ENCODE results near the gene RNF40.
"Not testable (repeated sequence)": the region's sequence is repeated elsewhere in the genome, so short reads cannot be mapped to it uniquely, and the experiment has no call there.

Gene RNF40

GRCh38 chr16:30785126-30786106 lies 23.3 kb downstream of the RNF40 start:
- DNase-seq, result no peak

- DNase-seq, result no peak
Measured at GRCh38 chr16:30786115-30786935, 24.2 kb downstream of the RNF40 start.

DNA sequence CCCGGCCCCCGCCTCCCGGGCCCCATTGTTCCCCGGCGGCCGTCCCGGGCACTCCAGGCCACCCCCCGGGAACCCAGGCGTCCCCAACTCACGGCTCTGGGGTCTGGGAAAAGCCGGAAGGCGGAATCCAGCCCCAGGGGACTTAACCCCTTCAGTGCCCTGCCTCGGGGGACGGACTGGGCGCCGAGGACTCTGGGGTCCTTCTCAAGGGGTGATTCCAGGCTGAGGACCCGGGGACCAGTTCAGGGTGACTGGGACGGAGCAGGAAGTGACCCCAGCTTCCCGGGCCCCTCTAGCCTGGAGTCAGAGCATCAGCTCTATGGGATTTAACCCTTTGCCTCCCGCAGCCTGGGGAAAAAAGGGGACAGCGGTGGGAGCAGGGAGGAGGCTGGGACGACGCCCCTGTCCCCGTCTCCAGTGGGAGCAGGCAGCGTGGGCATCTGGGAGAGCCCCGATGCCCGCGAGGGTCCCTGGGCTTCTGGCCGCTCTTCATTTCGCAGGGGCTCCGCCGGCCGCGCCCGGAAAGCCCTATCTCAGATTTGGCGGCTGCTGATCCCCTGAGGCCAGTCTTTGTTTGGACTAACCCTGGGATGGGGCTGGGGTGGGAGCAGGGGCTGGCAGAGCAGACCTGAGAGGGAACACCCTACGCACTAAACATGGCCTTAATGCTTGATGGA lies 25.0 kb downstream of the RNF40 start, which contains the start of gene ZNF629:
Gene ZNF629, minus strand, starts transcription at position 270 of the 677 bp plus-strand sequence. CDS start 2,723 bp downstream, outside the sequence.
- peak; percentile 25 for DNase-seq

- no peak for DNase-seq
Measured at GRCh38 chr16:30787613-30788378, 25.7 kb downstream of the RNF40 start.

DNA sequence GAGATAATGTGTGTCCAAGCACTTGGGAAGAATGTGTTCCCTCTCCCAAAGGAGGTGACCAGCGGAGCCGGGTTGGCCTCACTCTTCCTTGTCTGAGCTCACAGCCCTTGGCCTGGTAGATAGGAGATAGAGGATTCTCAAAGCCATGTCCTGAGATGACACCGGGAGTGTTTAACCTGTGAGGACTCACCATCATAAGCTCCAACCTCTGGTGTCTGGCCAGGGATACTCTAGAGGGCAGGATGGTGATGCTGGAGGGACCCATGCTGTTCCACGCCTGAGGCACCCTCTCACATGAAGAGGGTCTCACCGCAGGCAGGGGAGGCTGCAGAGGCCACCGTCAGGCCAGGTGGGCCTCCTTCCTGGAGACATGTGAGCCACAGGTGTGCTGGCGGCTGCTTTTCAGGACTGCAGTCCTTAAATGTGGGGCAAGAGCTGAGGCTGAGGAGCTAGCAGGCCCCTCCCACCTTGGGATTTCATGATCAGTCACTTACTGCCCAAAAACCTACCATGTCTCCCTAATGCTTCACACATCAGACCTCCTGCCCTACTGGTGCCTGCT lies 31.5 kb downstream of the RNF40 start:
- DNase-seq, result no peak

DNA sequence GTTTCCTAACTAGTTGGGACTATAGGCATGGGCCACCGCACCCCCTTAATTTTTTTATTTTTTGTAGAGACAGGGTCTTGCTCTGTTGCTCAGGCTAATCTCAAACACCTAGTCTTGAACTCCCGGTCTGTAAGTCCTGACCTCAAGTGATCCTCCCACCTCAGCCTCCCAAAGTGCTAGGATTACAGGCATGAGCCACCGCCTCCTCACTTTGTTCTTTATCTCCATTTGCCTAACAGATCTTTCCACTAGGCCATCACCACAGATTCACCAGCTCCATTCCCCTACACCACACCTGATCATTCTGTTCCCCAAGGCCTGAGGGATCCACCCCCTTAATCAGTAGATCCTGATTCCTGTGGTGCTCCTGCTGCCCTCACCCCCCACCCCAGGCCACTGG lies 32.5 kb downstream of the RNF40 start:
- DNase-seq, result no peak

- no peak for DNase-seq
Measured at GRCh38 chr16:30797670-30798309, 35.7 kb downstream of the RNF40 start.

- no peak for DNase-seq
Measured at GRCh38 chr16:30802936-30803335, 40.8 kb downstream of the RNF40 start.

DNA sequence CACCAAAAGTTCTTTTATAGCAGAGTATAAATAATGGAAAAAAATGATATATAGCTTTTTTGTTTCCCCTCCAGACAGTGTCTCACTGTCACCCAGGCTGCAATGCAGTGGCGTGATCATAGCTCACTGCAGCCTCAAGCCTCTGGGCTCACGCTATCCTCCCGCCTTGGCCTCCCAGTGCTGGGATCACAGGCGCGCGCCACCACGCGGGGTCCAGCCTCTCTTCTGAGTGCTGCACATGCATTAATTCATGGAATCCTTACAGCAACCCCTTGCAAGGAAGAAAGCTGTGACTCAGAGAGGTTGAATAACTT lies 42.9 kb downstream of the RNF40 start:
- DNase-seq, result no peak

DNA sequence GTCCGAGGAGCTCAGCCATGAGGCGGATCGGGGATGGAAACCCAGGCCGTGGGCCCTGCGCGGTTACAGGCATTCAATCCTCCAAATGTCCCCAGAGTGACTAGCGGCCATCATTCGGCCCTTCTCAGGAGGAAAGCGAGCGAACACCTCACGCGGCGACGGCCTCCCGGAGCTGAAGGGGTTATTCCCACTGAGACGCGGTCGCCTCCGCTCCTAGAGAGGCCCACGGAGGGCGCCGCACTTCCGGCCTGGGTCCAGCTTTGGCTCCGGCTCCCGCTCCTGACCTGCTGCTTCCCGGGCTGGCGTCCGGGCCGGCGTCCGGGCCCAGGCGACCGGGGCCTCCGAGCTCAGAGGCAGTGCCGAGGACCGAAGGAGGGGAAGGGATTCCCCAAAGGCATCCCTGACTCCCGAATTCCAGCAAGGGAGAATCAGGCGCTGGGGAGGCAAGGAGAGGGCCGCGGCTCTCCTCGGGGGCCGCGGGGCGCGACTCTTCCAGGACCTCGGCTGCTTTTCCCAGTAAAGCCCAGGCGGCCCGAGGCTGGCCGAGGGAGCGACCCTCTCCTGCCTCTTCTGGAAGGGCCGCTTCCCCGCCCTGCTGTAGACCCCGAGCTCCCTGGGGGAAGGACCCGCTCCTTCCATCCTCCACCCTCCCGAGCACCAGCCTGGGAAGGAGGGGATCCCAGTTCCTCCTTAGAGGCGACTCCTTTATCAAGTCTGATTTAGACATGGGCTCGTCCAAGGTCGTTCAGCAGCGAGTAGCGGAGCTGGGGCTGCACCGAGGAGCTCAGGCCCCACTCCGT lies 43.4 kb downstream of the RNF40 start:
- DNase-seq, result peak; percentile 27

DNA sequence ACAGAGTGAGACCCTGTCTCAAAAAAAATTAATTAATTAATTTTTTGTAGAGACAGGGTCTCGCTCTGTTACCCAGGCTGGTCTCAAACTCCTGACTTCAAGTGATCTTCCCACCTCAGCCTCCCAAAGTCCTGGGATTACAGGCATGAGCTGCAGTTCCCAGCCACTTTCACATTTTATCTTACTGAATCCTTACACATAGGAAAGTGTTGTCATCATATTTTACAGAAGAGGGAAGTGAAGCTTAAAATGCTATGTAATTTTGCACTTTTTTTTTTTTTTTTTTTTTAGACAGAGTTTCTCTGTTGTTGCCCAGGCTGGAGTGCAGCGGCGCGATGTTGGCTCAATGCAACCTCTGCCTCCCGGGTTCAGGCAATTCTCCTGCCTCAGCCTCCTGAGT lies 46.0 kb downstream of the RNF40 start:
- no peak for DNase-seq

- DNase-seq, result not testable (repeated sequence)
Measured at GRCh38 chr16:30808890-30809426, 46.8 kb downstream of the RNF40 start.

DNA sequence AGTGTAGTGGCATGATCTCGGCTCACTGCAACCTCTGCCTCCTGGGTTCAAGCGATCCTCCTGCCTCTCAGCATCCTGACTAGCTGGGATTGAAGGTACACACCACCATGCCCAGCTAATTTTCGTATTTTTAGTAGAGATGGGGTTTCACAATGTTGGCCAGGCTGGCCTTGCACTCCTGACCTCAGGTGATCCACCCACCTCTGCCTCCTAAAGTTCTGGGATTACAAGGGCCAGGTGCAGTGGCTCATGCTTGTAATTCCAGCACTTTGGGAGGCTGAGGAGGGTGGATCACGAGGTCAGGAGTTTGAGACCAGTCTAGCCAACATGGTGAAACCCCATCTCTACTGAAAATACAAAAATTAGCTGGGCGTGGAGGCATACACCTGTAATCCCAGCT lies 47.6 kb downstream of the RNF40 start:
- DNase-seq, result not testable (repeated sequence)

- no peak for DNase-seq
Measured at GRCh38 chr16:30813821-30814189, 51.7 kb downstream of the RNF40 start.

- DNase-seq, result no peak
Measured at GRCh38 chr16:30816769-30817168, 54.6 kb downstream of the RNF40 start.

- DNase-seq, result no peak
Measured at GRCh38 chr16:30820952-30821421, 58.9 kb downstream of the RNF40 start.

DNA sequence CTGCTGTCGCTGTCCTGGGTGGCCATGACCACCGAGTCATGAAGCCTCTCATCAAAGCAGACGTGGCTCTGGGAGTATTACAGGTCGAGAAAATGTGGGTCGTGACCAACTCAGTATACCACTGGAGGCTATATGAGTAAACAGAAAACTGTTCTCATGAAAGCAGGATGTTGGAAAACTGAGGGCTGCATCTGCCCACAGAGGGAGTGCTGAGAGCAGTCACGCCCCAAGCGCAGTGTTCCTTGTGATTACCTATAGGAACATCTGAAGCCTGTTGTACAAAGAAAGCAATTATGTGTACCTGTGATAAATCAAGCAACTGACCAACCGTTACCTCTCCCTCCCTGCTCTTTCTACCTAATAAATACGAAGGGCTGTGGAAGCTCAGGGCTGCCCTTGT lies 59.3 kb downstream of the RNF40 start:
- not testable (repeated sequence) for DNase-seq

GRCh38 chr16:30821891-30822290 lies 59.8 kb downstream of the RNF40 start:
- DNase-seq, result no peak
